ENCODE measurements around the gene SMPD3.
A peak's percentile ranks its signal among the peaks of the same experiment; 100 is the strongest.
"Not testable (repeated sequence)": the region's sequence is repeated elsewhere in the genome, so short reads cannot be mapped to it uniquely, and the experiment has no call there.

SMPD3 gene

GRCh38 chr16:68448360-68448970 is at the start of gene SMPD3:
TSS of gene SMPD3 (minus strand) at chr16:68448508. CDS start at chr16:68372181, 76,327 bp downstream.
- peak; percentile 98 for DNase-seq

- no peak for DNase-seq
Measured at GRCh38 chr16:68496689-68497088, 48.4 kb upstream of the SMPD3 start.

DNA sequence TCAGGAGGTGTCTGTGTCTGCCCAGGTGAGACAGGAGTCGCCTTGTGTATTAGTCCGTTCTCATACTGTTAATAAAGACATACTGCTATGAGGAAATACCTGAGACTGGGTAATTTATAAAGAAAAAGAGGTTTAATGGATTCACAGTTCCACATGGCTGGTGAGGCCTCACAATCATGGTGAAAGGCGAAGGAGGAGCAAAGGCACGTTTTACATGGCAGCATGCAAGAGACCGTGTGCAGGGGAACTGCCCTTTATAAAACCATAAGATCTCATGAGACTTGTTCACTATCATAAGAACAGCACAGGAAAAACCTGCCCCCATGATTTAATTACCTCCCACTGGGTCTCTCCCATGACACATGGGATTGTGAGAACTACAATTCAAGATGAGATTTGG is 46.0 kb upstream of the SMPD3 start:
- DNase-seq: not testable (repeated sequence)

GRCh38 chr16:68493412-68494070 is 45.2 kb upstream of the SMPD3 start:
- no peak for DNase-seq

DNA sequence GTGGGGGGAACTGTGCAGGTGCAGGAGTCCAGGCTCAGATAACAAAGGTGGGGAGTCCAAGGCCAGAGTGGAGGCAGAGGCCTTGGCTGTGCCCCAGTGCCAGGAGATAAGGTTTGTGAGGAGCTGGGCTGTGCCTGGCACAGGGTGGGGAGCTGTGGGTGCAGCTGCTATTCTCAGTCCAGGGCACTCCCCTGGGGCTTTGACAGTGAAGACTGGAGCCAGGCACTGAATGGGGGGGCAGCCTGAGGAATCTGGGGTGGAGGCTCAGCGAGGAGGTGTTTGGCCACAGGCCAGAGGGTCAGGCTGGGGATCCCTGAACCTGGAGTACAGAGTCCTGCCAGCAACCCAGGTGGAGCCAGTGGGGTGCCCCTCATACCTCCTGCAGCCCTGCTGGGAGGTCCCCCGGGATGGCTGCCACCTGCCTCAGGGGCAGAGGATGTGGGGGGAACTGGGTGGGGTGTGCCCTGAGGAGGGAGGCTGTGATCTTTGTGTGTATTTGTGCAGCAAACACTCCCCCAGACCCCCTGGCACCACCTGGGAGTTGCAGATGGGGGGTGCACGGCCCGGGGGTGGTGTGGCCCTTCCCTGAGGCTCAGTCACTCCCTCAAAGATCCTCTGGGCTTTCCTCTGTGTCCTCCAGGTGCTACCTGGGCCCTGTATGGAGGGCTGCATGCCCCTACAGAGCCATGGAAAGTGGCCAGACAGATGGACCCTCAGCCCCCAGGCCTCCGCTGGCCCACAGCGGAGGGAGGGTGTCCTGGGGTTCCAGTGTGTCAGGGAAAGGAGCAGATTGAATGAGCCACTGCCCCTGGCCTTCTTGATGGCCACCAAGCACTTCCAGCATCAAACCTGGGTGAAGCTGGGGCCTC is 44.5 kb upstream of the SMPD3 start:
- no peak for DNase-seq

DNA sequence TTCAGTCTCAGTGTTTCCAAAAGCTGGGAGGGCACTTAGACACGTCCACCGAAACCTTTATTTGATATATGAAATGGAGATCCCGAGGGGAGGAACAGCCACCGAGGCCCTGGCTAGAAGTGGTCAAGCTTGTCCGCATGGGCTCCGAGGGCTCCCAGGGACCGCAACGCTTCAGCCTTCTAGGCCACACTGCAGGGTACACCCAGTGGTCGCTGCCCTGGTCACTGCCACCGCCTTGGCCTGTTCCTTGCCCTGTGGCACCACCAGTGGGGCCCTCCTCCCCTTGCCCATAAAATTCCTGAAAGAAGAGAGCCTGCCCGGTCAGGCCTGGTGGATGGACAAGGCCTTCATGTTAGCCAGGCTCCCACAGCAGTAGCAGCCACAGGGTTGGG is 43.8 kb upstream of the SMPD3 start:
- no peak for DNase-seq

GRCh38 chr16:68491576-68491950 is 43.3 kb upstream of the SMPD3 start:
- DNase-seq: no peak

DNA sequence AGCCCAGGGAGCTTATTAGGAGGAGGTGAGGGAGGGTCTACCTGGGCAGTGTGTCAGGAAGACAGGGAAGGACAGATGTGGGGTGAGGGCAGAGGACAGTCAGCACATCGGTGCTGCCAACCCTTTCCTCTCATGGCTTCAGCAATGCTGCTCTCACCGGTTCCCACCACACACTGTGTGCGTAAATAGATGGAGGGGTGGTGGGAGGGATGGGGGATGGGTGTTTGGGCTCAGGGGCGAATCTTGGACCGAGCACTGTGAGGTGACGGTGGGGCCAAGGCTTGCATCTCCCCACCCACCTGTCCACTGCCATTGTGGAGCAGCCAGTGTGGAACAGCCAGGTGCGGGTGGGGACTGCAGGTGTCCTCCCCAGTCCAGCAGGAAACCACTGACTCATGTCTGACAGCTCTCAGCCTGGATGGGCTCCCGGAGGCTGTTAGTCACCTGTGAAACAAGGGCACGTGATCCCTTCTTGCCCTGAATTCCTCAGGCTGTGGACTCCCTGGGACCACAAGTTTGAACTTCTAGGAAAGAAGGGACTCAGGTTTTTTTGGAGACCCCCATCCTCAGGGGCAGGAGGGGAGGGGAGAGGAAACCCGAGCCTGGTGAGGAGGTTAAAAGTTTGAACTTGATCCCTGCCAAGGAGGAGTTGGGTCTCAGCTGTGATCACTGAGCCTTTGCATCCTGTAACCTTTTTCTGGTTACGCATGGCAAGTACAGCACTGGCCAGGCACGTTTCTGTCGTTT is 42.7 kb upstream of the SMPD3 start:
- no peak for DNase-seq

- no peak for DNase-seq
Measured at GRCh38 chr16:68490358-68490757, 42.0 kb upstream of the SMPD3 start.

DNA sequence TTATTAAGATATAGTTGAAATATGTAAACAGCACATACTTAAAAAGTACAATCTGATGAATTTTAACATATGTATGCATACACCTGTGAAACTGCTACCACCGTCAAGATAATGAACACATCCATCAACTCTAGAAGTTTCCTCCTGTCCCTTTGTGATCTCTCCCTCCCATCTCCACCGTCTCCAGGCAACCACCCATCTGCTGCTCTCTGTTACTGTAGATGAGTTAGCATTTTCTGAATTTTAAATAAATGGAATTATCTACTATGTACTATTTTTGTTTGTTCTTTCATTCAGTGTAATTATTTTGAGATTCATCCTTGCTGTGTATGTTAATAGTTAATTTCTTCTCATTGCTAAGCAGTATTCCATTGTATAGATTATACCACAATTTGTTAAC is 40.2 kb upstream of the SMPD3 start:
- DNase-seq: no peak

DNA sequence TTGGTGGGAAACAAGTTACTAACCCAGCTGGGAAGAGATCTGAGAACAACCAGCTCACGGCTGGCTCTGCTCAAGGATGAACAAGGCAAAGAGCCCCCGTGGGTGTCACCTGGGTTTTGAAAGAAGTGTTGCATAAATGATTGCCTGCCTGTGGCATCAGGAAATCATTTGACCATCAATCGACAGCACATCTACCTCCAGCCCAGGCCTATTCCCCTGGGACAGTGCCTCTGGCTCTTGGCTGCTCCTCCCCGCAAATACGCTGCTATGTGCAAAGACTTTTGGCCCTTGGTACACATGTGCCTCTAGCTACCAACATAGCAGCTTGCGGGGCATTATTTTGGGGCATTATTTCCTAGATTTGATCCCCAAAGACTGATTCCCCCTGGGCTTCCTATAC is 39.4 kb upstream of the SMPD3 start:
- DNase-seq: no peak

GRCh38 chr16:68487203-68487514 is 38.9 kb upstream of the SMPD3 start:
- DNase-seq: no peak

- no peak for DNase-seq
Measured at GRCh38 chr16:68486502-68487202, 38.3 kb upstream of the SMPD3 start.

DNA sequence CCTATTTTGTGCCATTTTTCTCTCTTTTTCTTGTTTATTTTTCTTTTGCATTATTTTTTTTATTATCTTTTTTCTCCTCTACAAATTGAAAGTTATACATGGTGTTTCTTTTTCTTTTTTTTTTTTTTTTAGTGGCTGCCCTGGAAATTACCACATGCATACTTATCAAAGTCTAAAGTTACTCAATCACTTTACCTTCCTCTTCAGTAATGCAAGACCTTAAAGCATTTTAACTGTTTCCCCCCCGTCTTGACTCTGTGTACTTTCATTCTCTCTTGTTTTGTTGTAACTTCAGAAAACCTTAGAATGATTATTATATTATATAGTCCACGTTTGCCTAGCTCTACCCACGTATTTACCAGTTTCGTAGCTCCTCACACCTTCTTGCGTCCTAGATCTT is 33.3 kb upstream of the SMPD3 start:
- DNase-seq: no peak

DNA sequence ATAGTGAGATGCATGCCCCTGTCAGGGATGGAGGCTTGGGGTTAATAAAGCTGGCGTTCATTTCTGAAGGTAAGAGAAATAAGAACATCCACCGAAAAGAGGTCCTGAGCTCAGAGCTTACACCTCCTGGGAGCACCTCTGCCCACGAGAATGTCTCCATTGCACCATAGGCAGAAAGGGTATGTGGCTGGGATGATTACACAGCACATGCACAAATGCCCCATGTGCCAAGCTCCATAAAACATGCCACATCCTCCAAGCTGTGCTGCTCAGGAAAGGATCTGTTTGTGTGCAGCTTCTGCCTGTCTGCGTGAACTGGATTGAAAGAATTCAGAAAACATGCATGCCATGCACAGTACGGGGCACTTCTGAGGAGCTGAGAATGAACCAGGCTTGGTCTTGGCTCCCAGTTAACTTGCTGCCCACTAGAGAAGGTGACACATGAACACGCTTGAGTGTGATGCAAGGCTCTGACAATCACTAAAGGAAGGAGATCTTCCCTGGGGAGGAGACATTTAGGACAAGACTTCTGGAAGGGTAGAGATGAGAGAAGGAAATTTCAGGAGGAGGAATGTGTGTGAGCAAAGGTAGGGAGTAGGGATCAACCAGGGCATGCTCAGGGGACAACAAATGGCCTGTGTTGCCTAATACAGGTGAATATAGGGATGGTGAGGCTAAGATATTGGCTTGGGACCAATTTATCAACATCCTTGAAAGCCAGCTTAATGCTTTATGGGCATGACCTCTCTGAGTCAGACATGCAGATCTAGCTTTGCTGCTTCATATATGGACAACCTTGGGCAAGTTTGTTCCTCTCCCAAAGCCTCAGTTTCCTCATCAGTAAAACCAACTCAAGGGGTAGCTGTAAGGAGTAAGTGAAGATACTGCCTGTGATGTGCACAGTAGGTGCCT is 32.0 kb upstream of the SMPD3 start:
- no peak for DNase-seq

- DNase-seq: no peak
Measured at GRCh38 chr16:68479271-68479670, 31.0 kb upstream of the SMPD3 start.

GRCh38 chr16:68478526-68479250 is 30.4 kb upstream of the SMPD3 start:
- DNase-seq: no peak

- DNase-seq: no peak
Measured at GRCh38 chr16:68475071-68475470, 26.8 kb upstream of the SMPD3 start.

DNA sequence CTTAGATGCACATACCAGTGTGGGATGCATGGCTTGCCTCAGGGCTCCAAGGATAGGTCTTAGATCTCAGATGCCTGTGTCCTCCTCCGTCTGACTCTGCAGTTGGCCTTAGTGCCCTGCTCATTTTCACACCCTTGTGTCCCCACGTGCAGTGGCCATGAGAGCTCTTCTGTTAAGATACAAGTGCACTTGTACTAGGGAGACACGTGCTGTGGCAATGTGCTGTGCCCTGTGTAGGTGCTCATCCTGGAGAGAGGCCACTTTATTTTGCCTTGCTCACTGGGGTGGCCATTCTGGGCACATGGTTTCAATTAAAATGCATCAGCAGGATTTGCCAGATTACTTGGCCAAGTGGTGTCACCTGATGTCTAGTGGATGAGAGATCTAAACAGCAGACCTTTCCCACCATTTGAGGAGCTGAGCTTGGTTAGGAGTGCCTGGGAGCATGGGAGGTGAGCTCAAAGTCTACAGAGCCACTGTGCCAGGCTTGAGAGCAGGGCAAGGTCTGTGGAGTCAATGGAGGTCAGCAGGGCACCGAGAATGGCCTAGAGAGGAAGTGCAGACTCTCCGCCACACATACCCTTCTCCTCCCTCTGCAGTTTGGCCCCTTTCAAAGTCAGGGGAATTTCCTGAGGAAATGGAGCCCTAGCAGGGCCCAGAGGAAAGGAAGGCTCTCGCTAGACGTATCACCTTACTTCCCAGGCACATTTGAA is 25.2 kb upstream of the SMPD3 start:
- no peak for DNase-seq

DNA sequence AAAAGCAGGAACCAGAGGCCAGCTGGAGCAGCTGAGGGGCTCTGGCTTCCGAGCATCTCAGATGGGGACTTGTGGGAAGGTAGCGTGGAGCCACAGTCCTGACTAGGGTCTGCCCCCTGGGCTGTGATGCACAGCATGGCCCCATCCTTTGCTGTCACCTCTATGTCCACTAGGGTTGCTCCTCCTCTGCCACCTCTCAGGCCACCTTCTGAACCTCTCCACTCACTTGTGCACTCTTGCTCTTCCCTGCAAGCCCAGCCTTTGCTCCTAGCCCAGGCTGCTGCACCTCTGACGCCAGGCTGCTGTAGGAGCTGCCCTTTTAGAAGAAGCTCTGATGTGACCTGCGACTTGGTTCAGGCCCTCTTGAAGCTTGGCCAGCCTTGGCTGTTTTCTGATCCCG is 24.3 kb upstream of the SMPD3 start:
- no peak for DNase-seq

All from activated gamma-delta T cell treated with Interleukin-2 at 50 U/mL for 16 hours (primary cell).